KG1 (cell line): ENCODE data around the gene CYGB.

Experiments
- DNase-seq: peaks from one replicate; lab custom pipeline; 2025; lab: John Stamatoyannopoulos, UW

The CYGB gene

DNA sequence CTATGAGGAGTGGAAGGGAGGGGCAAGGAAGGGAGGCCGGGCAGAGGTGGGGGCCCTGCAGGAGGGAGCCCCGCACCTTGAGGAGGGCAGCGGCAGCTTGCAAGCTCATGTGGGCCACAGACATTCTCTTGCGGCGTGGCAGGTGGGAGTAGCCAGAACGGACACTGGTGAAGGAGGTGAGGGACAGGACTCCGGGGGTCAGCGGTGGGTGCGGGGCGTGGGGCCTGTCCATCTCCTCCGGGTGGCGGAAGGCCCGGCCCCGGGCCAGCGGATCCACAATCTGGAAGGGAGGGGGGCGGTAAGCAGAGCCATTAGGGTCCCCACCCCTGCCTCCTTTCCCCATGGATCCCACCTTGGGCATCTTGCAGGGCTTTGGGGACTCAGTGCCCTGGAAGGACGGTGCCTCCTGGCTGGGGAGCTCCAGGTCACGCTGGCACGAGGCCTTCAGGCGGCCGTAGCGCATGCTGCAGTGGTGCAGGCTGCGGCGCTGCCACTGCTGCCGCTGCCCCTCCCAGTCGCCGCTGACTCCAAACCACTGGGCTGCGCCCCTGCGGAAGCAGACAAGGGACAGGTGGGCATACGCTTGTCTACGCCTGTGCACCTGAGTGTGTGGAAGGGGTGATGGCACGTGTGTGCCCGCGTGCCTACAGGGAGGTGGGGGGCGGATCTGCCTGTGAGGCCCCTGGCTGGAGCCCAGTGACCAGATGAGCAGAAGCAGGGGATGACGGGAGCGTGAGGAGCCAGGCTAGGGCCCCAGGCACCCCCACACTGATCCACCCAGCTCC is 58.6 kb downstream of the CYGB start:
- no peak for DNase-seq

DNA sequence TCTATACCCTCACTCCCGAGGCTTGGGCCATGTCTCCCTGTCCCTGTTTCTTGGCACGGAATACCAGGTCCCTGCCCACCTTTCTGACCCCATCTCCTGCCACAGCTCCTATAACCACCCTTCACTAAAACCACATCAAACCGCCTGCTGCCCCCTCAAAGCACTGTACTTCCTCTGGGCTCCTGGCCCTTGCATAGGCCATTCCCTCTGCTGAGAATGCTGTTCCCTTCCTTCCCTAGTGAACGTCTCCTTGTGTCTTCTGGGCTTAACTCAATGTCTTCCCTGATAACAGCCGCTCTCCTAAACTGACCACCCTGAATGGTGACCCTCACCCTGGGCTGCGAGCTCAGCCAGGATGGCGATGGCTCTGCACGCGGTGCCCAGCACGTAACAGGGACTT is 59.4 kb downstream of the CYGB start:
- no peak for DNase-seq

DNA sequence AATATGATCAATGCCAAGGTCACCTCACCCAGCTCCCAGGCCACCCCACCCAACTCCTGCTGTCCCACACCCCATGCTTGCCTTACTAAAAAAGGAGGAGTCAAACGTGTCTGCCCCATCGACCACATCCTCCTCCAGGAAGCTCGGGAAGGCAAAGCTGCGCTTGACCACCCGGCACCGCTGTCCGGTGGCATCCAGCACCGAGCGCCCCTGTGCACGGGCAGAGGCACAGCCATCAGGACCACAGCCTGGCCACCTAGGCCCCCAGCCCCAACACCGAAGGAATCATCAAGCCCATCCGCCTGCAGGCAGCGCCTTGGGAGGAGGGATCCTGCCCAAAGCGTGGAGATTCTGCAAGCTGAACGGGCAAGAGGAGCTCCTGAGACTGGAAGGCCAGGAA is 59.9 kb downstream of the CYGB start:
- DNase-seq, result no peak
